HG03108 (cell line): ENCODE data around the gene HNF1A.
A peak's percentile ranks its signal among the peaks of the same experiment; 100 is the strongest.

Source experiments
- ATAC-seq: cut with Tn5 transposase; IDR thresholded peaks from one replicate; pipeline ENCODE4 v1.9.1; 2021; ENCODE audit warnings: moderate library complexity; ENCODE audit not compliant: unreplicated experiment

HNF1A gene

DNA sequence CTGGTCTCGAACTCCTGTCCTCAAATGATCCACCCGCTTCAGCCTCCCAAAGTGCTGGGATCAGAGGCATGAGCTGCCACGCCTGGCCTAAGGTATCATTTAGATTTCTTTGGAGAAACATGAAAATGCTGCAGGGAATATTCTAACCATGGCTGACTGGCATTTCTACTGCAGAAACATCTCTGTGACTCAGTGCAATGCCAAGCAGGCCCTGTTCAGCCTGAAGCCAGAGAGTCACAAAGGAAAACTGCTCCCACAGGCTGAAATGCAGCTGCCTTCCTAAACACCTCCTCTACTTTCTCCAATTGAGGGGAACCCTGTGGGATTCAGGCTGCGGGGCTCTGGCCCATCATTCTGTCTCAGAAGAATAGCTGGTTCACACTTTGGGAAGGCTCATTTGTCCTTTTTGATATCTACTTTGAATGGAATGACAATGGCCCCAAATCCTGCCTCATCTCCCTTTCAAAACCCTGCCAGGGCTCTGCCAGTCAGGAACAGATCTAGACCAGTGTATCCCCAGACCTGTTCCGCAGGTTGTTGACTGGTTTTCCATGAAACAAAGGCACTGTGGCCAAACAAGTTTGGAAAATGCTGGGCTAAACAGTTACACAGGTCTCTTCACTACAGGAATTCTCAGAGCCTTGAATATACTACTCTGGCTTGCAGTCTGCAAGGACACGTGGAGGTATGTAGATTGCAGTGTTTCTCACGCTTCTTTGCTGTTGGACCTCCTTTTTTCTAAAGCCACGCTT lies 30.2 kb downstream of the HNF1A start:
- no peak for ATAC-seq

- no peak for ATAC-seq
These were observed 31.4 kb downstream of the HNF1A start for GRCh38 chr12:121009741-121010140.

DNA sequence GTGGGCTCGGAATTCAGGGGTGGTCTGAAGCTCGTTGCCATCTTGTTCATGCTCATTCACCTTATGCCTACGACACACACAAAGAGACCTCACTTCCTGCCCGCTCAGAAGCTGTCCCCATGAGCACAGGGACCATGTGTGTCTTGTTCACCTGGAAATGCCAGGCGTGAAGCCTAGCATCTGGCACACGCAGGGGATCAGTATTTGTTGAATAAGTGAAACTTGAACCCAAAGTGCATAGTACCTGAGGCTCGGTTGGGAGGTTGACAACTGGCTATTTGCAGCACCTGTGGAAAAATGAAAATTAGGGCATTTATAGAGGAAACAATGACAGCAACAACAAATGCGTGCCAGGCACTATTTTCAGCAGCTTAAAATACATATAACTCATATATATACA lies 32.5 kb downstream of the HNF1A start:
- ATAC-seq, result no peak

GRCh38 chr12:121011820-121012219 lies 33.5 kb downstream of the HNF1A start:
- ATAC-seq, result no peak

DNA sequence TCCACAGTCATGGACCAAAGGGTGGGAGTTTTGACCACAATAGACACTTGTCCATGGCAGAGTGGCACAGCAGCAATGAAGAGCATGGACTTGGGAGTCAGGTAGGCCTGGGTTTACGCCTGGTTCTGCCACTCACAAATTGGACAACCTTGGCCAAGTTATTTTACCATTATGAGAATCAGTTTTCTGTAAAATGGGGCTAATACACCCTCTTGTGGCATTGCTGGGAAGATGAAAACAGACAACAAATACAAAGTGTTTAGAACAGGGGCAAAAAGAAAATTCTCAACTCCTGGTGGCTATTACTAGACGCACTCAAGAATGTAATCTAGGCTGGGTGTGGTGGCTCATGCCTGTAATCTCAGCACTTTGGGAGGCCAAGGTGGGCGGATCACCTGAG lies 35.4 kb downstream of the HNF1A start:
- no peak for ATAC-seq

- ATAC-seq, result peak; percentile 93
These were observed 37.8 kb downstream of the HNF1A start, which contains the start of gene C12orf43 for GRCh38 chr12:121015825-121016766. Gene C12orf43 (minus strand): TSS chr12:121016487. CDS start chr12:121016474, 13 bp downstream.

- no peak for ATAC-seq
These were observed 39.7 kb downstream of the HNF1A start for GRCh38 chr12:121017966-121018491.

DNA sequence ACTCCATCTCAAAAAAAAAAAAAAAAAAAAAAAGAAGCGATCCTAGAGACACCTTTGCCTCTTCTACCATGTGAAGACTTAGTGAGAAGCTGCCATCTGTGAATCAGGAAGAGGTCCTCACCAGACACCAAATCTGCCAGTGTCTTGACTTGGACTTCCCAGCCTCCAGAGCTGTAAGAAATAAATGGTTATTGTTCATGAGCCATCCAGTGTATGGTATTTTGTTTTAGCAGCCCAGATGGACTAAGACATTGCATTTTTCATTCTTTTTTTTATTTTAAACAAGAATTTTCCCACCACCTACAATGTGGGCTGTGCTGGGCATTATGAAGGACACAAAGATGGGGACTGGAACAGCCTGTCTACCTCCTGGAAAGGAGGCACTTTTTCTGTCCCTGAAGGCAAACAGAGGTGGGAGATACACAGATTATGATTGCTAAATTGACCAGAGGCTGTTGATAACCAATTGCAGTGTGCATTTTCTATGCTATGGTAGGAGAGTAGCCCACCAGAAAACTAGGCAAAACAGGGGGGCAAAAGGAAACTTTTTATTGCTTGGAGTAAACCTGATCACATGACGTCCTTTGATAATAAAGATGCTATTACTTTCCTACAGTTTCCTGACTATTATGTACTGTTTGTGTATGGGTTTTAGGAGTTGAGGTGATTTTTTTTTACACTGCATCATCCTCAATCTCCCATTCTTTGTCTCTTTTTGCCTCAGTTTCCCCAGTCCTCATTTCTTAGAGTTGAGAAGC lies 40.7 kb downstream of the HNF1A start:
- ATAC-seq, result no peak

- no peak for ATAC-seq
These were observed 43.4 kb downstream of the HNF1A start for GRCh38 chr12:121021754-121022153.

- ATAC-seq, result no peak
These were observed 44.4 kb downstream of the HNF1A start for GRCh38 chr12:121022713-121023112.

GRCh38 chr12:121023799-121024198 lies 45.5 kb downstream of the HNF1A start:
- ATAC-seq, result no peak

DNA sequence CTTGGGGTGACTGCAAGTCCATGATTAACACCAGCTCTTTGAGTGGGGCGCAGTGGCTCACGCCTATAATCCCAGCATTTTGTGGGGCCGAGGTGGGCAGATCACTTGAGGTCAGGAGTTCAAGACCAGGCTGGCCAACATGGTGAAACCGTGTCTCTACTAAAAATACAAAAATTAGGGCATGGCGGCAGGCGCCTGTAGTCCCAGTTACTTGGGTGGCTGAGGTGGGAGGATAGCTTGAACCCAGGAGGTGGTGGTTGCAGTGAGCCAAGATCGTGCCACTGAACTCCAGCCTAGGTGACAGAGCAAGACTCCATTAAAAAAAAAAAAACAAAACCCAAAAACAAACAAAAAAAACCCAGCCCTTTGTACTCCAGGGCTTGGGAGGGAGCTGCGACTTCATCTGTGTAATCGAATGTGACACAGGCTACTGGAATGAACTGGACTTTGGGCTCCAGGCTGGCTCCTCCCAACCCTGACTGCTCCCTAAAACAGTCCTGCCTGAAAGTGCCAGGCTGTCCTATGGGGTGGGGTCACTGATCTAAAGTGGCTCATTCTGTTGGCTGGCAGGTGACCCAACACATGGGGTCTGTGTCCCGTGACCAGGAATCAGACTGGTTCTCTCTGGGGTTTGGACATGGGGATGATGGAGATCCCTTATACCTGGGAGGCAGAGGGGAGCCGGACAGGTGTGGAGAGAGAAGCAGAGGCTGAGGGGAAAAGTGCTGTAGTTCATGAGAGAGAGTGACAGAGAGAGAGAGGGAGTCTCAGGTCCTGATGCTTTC lies 47.3 kb downstream of the HNF1A start:
- ATAC-seq, result no peak

DNA sequence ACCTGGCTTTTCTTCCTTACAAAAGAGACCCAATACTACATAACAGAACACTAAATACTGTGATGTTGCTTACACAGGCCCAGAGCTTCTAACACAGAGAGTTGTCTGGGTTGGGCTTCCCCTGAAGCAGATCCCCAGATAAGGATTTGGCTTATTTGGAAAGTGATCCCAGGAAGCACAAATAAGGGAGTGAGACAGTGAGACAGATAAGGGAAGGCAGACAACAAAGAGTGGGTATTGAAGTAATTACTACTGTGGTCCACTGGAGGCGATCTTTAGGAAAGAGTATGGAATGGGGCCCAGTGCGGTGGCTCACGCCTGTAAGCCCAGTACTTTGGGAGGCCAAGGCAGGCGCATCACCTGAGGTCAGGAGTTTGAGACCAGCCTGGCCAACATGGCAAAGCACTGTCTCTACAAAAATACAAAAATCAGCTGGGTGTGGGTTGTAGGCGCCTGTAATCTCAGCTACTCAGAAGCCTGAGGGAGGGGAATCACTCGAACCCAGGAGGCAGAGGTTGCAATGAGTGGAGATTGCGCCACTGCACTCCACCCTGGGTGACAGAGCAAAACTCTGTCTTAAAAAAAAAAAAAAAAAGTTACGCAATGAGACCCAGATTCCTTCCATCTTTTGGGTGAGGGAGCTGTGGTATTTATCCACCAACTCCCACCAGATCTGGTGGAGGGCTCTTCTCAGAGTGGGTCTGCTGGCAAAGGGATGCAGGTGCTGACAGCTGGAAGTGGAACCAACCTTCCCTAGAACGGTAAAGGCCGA lies 48.1 kb downstream of the HNF1A start:
- no peak for ATAC-seq

DNA sequence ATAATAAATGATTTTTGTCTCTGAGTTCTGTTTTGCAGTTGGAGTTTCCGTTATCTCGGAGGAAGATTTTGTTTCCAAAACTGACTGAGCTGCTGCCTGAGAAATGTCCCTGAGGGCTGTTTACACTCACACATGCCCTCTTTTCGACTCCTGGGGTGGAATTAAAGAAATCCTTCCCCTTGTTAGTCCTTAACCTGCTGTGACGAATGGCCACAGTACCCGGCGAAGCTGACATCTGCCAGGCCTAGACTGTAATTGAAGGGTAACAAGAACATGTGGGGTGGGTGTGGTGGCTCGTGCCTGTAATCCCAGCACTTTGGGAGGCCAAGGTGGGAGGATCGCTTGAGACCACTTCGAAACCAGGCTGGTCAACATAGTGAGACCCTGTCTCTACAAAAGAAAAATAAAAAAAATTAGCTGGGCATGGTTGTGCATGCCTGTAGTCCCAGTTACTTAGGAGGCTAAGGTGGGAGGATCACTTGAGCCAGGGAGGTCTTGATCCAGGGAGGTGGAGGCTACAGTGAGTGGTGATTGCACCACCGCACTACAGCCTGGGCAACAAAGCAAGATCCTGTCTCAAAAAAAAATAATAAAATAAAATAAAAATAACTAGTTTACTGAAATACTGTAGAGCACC lies 52.4 kb downstream of the HNF1A start:
- ATAC-seq, result no peak

- ATAC-seq, result no peak
These were observed 55.4 kb downstream of the HNF1A start for GRCh38 chr12:121033625-121034349.

DNA sequence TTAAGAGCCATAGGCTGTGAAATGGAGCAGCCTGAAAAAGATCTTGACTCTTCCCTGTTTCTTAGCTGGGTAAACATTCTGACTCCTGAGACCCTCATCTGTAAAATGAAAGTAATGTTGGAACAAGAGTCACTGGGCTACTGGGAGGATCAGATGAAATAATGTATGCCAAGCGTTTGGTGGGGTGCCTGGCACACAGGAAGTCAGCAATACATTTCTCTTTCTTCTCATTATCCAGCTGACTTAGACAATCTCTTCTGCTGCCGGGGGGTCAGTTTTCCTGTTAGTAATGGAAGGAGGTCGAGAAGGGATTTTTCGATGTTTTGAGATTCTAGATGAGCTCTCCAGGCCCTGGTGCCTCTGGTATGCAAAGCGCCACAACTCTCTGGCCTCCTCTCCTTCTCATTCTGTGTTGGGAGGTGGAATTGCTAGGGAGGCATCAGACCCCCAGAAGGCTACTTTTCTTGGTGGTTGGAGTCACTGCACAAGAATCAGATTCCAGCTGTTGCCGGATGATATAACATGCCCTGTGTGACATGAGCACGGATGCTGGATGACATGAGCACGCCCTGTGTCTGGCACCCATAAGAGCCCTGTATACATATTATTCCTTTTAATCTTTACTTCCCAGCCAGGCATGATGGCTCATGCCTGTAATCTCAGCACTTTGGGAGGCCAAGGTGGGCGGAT lies 56.4 kb downstream of the HNF1A start:
- ATAC-seq, result no peak

- no peak for ATAC-seq
These were observed 58.5 kb downstream of the HNF1A start for GRCh38 chr12:121036810-121037326.
